Hepatocyte (in vitro differentiated cells): ENCODE measurements around the gene PPP1R12A. TPM values are rescaled to one million over a fixed set of nuclear protein-coding genes. Genes with fewer than 3 reads are reported as not detected.
A peak's percentile ranks its signal among the peaks of the same experiment; 100 is the strongest.

ENCODE experiments used
- DNase-seq: peaks from one replicate; pipeline ENCODE4 v3.0.0-alpha.2; 2016; ENCODE audit warnings: low spot score
- H2AFZ ChIP-seq: fragments of 200-600 bp; sonication (generic); 2 replicates; pipeline ENCODE4 v1.6.0; 2016; ENCODE audit warnings: antibody characterized with exemption, mild to moderate bottlenecking
- H3K27ac ChIP-seq: fragments of 200-600 bp; sonication (generic); 2 replicates; pipeline ENCODE4 v1.5.1; 2016; ENCODE audit warnings: mild to moderate bottlenecking
- H3K27me3 ChIP-seq: fragments of 200-600 bp; sonication (generic); 2 replicates; pipeline ENCODE4 v1.6.1; 2016
- H3K36me3 ChIP-seq: fragments of 200-600 bp; sonication (generic); replicated peaks from 2 replicates; pipeline ENCODE4 v1.5.1; 2016; ENCODE audit warnings: low read depth; ENCODE audit not compliant: insufficient read depth
- H3K4me1 ChIP-seq: fragments of 200-600 bp; sonication (generic); 2 replicates; pipeline ENCODE4 v1.5.1; 2016; ENCODE audit warnings: mild to moderate bottlenecking, moderate library complexity; ENCODE audit not compliant: insufficient read depth
- H3K4me2 ChIP-seq: fragments of 200-600 bp; sonication (generic); 2 replicates; pipeline ENCODE4 v1.6.0; 2016
- H3K4me3 ChIP-seq: fragments of 200-600 bp; sonication (generic); 2 replicates; pipeline ENCODE4 v1.5.1; 2016; ENCODE audit warnings: mild to moderate bottlenecking
- H3K79me2 ChIP-seq: fragments of 200-600 bp; sonication (generic); 2 replicates; pipeline ENCODE4 v1.6.0; 2017; ENCODE audit warnings: mild to moderate bottlenecking
- H3K9me2 ChIP-seq: fragments of 200-600 bp; sonication (generic); replicated peaks from 2 replicates; pipeline ENCODE4 v1.6.0; 2017; ENCODE audit warnings: mild to moderate bottlenecking; ENCODE audit not compliant: insufficient read depth
- H3K9me3 ChIP-seq: fragments of 200-600 bp; sonication (generic); 2 replicates; pipeline ENCODE4 v1.5.1; 2016; ENCODE audit warnings: low read depth, mild to moderate bottlenecking
- H4K20me1 ChIP-seq: fragments of 200-600 bp; sonication (generic); 2 replicates; pipeline ENCODE4 v1.6.0; 2016; ENCODE audit warnings: mild to moderate bottlenecking; ENCODE audit not compliant: insufficient read depth, poor library complexity, severe bottlenecking
- CTCF ChIP-seq: fragments of 200-600 bp; sonication (generic); IDR thresholded peaks from 2 replicates; pipeline ENCODE4 v1.5.1; 2016; ENCODE audit warnings: antibody characterized with exemption, mild to moderate bottlenecking; ENCODE audit not compliant: poor library complexity
- EZH2 ChIP-seq: fragments of 200-600 bp; sonication (generic); IDR thresholded peaks from 2 replicates; pipeline ENCODE4 v1.6.1; 2016; ENCODE audit warnings: antibody characterized with exemption, mild to moderate bottlenecking, borderline replicate concordance
- EZH2phosphoT487 ChIP-seq: fragments of 200-600 bp; sonication (generic); IDR thresholded peaks from one replicate; pipeline ENCODE4 v1.6.1; 2018; ENCODE audit warnings: antibody characterized with exemption, mild to moderate bottlenecking, low read depth, moderate library complexity; ENCODE audit not compliant: unreplicated experiment, severe bottlenecking
- WGBS: methylation state at CpG from one replicate; pipeline ENCODE4 v1.1.6; 2016; ENCODE audit warnings: low lambda C conversion rate; ENCODE audit errors: missing lambda C conversion rate; 5-methylcytosine and 5-hydroxymethylcytosine counted together
- polyA plus RNA-seq: library from polyadenylated mRNA; unstranded; fragments of >200 nt; fragmentation: Nextera tagmentation; extraction: Ambion mirVana; gene quantifications from 2 replicates; pipeline ENCODE4 v1.2.1, GENCODE V29; 2016
- total RNA-seq: library from RNA; depleted of rRNA; stranded (reverse); fragments of >200 nt; gene quantifications from 2 replicates; pipeline ENCODE4 v1.2.3, GENCODE V29; 2014

Gene PPP1R12A
- total and polyA plus RNA-seq, 2 experiments from 2014 or later, result 71.7 to 74.0 TPM

DNA sequence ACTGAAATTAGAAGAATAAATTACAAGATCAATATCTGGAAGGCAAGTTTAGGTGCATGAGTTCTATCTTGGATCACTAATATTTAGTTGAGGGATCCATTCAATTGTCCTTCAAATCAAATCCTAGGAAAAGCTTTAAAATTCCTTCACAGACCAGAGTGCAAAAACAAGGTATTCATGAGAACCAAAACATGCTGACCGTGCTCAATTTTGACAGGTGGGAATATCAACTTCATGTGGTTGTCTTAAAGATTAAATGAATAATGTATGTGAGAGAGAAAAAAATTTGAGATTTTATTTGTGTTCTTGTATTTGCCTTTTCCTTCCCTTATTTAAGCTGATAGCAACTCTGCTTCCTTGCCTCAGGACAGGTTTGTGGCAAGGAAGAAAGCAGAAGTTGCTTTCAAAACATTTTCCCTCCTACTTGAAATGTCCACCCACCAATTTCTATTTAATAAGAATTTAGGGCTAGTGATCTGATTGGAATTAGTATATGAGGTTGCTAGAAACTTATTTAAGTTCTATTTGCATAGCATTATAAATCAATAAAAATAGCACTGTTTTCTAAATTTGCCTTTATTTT lies 4.9 kb upstream of the PPP1R12A start:
- 93% methylated on average over 1 of the region's 1 CpG for WGBS
- TF ChIP-seq EZH2phosphoT487 (no peak), CTCF (no peak), EZH2 (no peak)
- Histone ChIP-seq H3K9me3 (no peaks in the 10 kb centered on the region), H3K4me3 (no peak overlapping the region), H3K9me2 (no peaks in the 10 kb centered on the region), H3K4me1 (no peaks in the 10 kb centered on the region), H3K79me2 (peaks cover 16% of the 10 kb centered on the region), H3K27ac (no peak overlapping the region), H4K20me1 (no peaks in the 10 kb centered on the region), H3K27me3 (no peaks in the 10 kb centered on the region), H2AFZ (no peak overlapping the region), H3K36me3 (no peaks in the 10 kb centered on the region), H3K4me2 (no peak overlapping the region)
- DNase-seq, result no peak

DNA sequence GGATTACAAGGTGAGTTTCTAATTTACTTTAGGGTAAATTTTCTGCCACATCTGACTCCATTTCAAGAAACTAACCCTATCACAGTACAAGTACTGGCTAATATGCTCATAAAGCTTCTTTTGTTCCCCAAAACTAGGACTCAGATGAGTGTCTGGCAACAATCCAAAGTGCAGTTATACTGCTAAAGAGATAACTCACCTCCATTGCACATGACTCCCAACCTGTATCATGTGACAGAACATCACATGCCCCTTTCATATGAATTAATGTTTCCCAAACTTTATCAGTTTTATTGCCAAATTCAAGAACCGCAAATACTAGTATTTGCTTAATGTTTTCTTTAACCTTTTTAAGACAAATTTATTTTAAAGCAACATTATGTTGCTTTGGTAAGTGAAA lies 3.9 kb upstream of the PPP1R12A start:
- no peaks in the 10 kb centered on the region for H3K4me1 ChIP-seq
- no peak for TF ChIP-seq EZH2phosphoT487
- TF ChIP-seq EZH2, result no peak
- TF ChIP-seq CTCF, result no peak
- no peaks in the 10 kb centered on the region for H3K36me3 ChIP-seq
- 89% methylated on average over 1 of the region's 1 CpG for WGBS
- no peak overlapping the region for H2AFZ ChIP-seq
- H3K27me3 ChIP-seq, result no peaks in the 10 kb centered on the region
- H3K27ac ChIP-seq, result peak overlapping the region; percentile 1
- H3K4me3 ChIP-seq, result no peak overlapping the region
- no peaks in the 10 kb centered on the region for H3K9me3 ChIP-seq
- H3K79me2 ChIP-seq, result peaks cover 22% of the 10 kb centered on the region
- DNase-seq, result peak; percentile 34
- no peaks in the 10 kb centered on the region for H3K9me2 ChIP-seq
- H3K4me2 ChIP-seq, result no peak overlapping the region
- H4K20me1 ChIP-seq, result no peaks in the 10 kb centered on the region

GRCh38 chr12:79936670-79937069 lies 1.8 kb upstream of the PPP1R12A start:
- no peaks in the 10 kb centered on the region for H3K9me3 ChIP-seq
- peak overlapping the region; percentile 77 for H3K4me2 ChIP-seq
- no peaks in the 10 kb centered on the region for H3K36me3 ChIP-seq
- peaks cover 44% of the 10 kb centered on the region for H3K79me2 ChIP-seq
- TF ChIP-seq EZH2 (no peak), CTCF (no peak), EZH2phosphoT487 (no peak)
- peaks cover 20% of the 10 kb centered on the region for H4K20me1 ChIP-seq
- H3K27me3 ChIP-seq, result no peaks in the 10 kb centered on the region
- H3K9me2 ChIP-seq, result no peaks in the 10 kb centered on the region
- peaks cover 12% of the 10 kb centered on the region for H3K4me1 ChIP-seq
- H3K4me3 ChIP-seq, result no peak overlapping the region
- H2AFZ ChIP-seq, result no peak overlapping the region
- 13% methylated on average over 1 of the region's 1 CpG for WGBS
- DNase-seq, result no peak
- H3K27ac ChIP-seq, result no peak overlapping the region
